OCI-LY1 (cell line): ENCODE results near the gene RNF151.

Source experiments
- CTCF ChIP-seq: fragments of 200-600 bp; sonication (generic), shearing (Covaris generic); IDR thresholded peaks from 2 replicates; pipeline ENCODE4 v1.5.1; 2017; ENCODE audit warnings: mild to moderate bottlenecking, antibody characterized with exemption, low read length, moderate library complexity, mixed read lengths
- EZH2 ChIP-seq: fragments of 200-600 bp; sonication (generic), shearing (Covaris generic); IDR thresholded peaks from 2 replicates; pipeline ENCODE4 v1.8.0; 2017; ENCODE audit warnings: borderline replicate concordance, mixed run types, mild to moderate bottlenecking, antibody characterized with exemption, low read length, moderate library complexity, mixed read lengths

GRCh38 chr16:1964506-1965395 lies 1.9 kb upstream of the RNF151 start, which contains the start of gene RPS2:
- TF ChIP-seq CTCF: no peak; the same call in 1 of the 2 replicates
- TF ChIP-seq EZH2: no peak
